Heart right ventricle (tissue), 16 donors: ENCODE results near the gene ANO5. TPM values are rescaled to one million over a fixed set of nuclear protein-coding genes. Genes with fewer than 3 reads are reported as not detected.

Experiments used
- ATAC-seq, 8 donors: fragments of 200-7000 bp; cut with Tn5 transposase; one replicate each; pipeline ENCODE4 v1.9.1; 2020; ENCODE audit warnings: mild to moderate bottlenecking in 8 of 8, moderate library complexity in 8 of 8, moderate number of reproducible peaks in 1 of 8
- DNase-seq, 2 donors: peaks; one replicate each; pipeline ENCODE4 v3.0.0-alpha.2; 2020
- H3K27ac ChIP-seq, 10 donors: fragments of 200-600 bp; sonication (generic) in 2 of 10; one replicate each; pipeline versions ENCODE4 v1.5.0 to v1.8.0; 2020 to 2022; ENCODE audit warnings: mild to moderate bottlenecking in 3 of 10
- H3K27me3 ChIP-seq, 7 donors: fragments of 200-600 bp; one replicate each; pipeline ENCODE4 v1.8.0; 2021 to 2022; ENCODE audit warnings: mild to moderate bottlenecking in 2 of 7
- H3K36me3 ChIP-seq, 9 donors: fragments of 200-600 bp; sonication (generic) in 1 of 9; one replicate each; pipeline versions ENCODE4 v1.5.0 to v1.8.0; 2020 to 2022; ENCODE audit warnings: mild to moderate bottlenecking in 2 of 9
- H3K4me1 ChIP-seq, 9 donors: fragments of 200-600 bp; sonication (generic) in 1 of 9; one replicate each; pipeline versions ENCODE4 v1.5.0 to v1.8.0; 2020 to 2022; ENCODE audit warnings: mild to moderate bottlenecking in 4 of 9
- H3K4me3 ChIP-seq, 10 donors: fragments of 200-600 bp; sonication (generic) in 2 of 10; one replicate each; pipeline versions ENCODE4 v1.5.0 to v1.8.0; 2020 to 2022; ENCODE audit warnings: mild to moderate bottlenecking in 7 of 10, moderate library complexity in 2 of 10
- H3K9me3 ChIP-seq, 11 donors: fragments of 200-600 bp in 10 of 11; sonication (generic) in 2 of 11; one replicate each; pipeline versions ENCODE4 v1.5.0 to v1.8.0; 2013 to 2022; ENCODE audit warnings: mild to moderate bottlenecking in 2 of 11, control low read depth in 1 of 11, moderate library complexity in 1 of 11
- CTCF ChIP-seq, 9 donors: fragments of 200-600 bp; sonication (generic) in 2 of 9; IDR thresholded peaks; one replicate each; pipeline versions ENCODE4 v1.5.0 to v1.8.0; 2021 to 2022; ENCODE audit warnings: antibody characterized with exemption in 9 of 9, mild to moderate bottlenecking in 5 of 9, moderate library complexity in 1 of 9
- WGBS, 2 donors: extraction: QIAGEN DNeasy Blood & Tissue Kit; methylation state at CpG; one replicate each; pipeline ENCODE4 v1.1.7; 2013; ENCODE audit warnings: inconsistent platforms in 1 of 2; 5-methylcytosine and 5-hydroxymethylcytosine counted together
- intact Hi-C, 10 donors: fragments of 100-400 bp; cut with DNase I; formaldehyde crosslinking; loops; one replicate each; pipeline versions ENCODE4 v1.11.1 to v1.14.2; 2022
- long read RNA-seq, 3 donors: library from polyadenylated mRNA; unstranded; transcript quantifications; one replicate each; pipeline ENCODE4 v2.0.0, GENCODE V29; 2020 to 2021
- polyA plus RNA-seq, 2 donors: library from polyadenylated mRNA; stranded (reverse); fragments of 200-250 nt; gene quantifications; one replicate each; pipeline ENCODE4 v1.2.3, GENCODE V29; 2013
- total RNA-seq, 10 donors: library from RNA; stranded (reverse); fragmentation: NEBNext Ultra II Directional in 3 of 10; extraction: Animal tissue kit (Norgen Biotek cat#: 25700) in 3 of 10; gene quantifications; one replicate each; pipeline versions ENCODE4 v1.2.1 to v1.2.4, GENCODE V29; 2021 to 2023
- donor health status: Arrhythmogenic right ventricular cardiomyopathy.
- donor health status: ischemic (EF 13 %, LVEDD 7.1; RV severe dilation, severe dysfunction).
- donor health status: healthy with polysubstance abuse.
- donor health status: DM: no; HTN: yes; CAD: no.
- donor health status: DM: no; HTN: no; CAD: no.
- donor health status: ischemic (EF 25% LVEDD 6.9; RV normal size, moderate dysfunction).
- donor health status: ischemic (EF 25% LVEDD 5.7; RV mildly dilated, moderate dysfunction).
- donor health status: healthy.
- donor health status: DM: yes; HTN: yes; CAD: no.
- donor health status: Ischemic cardiomyopathy.
- donor health status: ischemic (EF 35%, LVEDD 5.7; RV mildly dilated, moderate dysfunction).
- donor health status: nonischemic (EF 11% LVEDD 7.7; RV severe dilation, severe dysfunction).
- donor health status: DM: yes; HTN: yes; CAD: no.
- donor health status: PGD.
- donor health status: ischemic (EF 29% LVEDD 5.4; RV normal size, mild dysfunction).
- donor health status: nonischemic (EF 23%, LVEDD 6.1; RV moderate dilation, normal function).

ANO5 gene, protein sequence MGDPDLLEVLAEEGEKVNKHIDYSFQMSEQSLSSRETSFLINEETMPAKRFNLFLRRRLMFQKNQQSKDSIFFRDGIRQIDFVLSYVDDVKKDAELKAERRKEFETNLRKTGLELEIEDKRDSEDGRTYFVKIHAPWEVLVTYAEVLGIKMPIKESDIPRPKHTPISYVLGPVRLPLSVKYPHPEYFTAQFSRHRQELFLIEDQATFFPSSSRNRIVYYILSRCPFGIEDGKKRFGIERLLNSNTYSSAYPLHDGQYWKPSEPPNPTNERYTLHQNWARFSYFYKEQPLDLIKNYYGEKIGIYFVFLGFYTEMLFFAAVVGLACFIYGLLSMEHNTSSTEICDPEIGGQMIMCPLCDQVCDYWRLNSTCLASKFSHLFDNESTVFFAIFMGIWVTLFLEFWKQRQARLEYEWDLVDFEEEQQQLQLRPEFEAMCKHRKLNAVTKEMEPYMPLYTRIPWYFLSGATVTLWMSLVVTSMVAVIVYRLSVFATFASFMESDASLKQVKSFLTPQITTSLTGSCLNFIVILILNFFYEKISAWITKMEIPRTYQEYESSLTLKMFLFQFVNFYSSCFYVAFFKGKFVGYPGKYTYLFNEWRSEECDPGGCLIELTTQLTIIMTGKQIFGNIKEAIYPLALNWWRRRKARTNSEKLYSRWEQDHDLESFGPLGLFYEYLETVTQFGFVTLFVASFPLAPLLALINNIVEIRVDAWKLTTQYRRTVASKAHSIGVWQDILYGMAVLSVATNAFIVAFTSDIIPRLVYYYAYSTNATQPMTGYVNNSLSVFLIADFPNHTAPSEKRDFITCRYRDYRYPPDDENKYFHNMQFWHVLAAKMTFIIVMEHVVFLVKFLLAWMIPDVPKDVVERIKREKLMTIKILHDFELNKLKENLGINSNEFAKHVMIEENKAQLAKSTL
- total RNA-seq (10 to 100 TPM; 51.3 to 83.0 (median 60.6) TPM), polyA plus RNA-seq (10 to 100 TPM in 1 of 2 donors, 1 to 10 TPM in 1; 4.4 to 15.9 TPM)
- long read RNA-seq, donor 1, full-length matches to known transcripts, result 15 of 47 reads
- long read RNA-seq, donor 1, partial matches to known transcripts, result 6 of 47 reads
- long read RNA-seq, donor 1, other reads (novel, unspliced or antisense), result 26 of 47 reads
- long read RNA-seq, donor 2, full-length matches to known transcripts, result 23 of 63 reads
- long read RNA-seq, donor 2, partial matches to known transcripts, result 18 of 63 reads
- long read RNA-seq, donor 2, other reads (novel, unspliced or antisense), result 22 of 63 reads
- long read RNA-seq, donor 3, full-length matches to known transcripts, result 7 of 81 reads
- long read RNA-seq, donor 3, partial matches to known transcripts, result 62 of 81 reads
- long read RNA-seq, donor 3, other reads (novel, unspliced or antisense), result 12 of 81 reads

- ATAC-seq (peak; percentile 90 to 95 (median 94)), DNase-seq (peak; percentile 78)
- intact Hi-C loops, result loop anchor here in 2 of 10 donors (10.0 kb wide), 2 partner anchors 52 to 482 kb away; no protein-coding TSS in a partner anchor
- TF ChIP-seq CTCF (IDR thresholded peaks at IDR 0.05), result no peak
- H3K27me3 ChIP-seq, result peaks cover 0 to 22% (median 0%) of the 10 kb centered on the region in 7 donors
- peak within 1 kb of the TSS; percentile 62 to 93 (median 83) for H3K27ac ChIP-seq
- H3K4me3 ChIP-seq, result peak within 1 kb of the TSS; percentile 38 to 76 (median 63)
- H3K4me1 ChIP-seq, result peaks cover 0 to 28% (median 8%) of the 10 kb centered on the region in 9 donors
- WGBS, 2 donors, result 1% methylated on average over 51 to 56 of the region's 56 CpGs
- H3K36me3 ChIP-seq, result no peaks in the 10 kb centered on the region
- H3K9me3 ChIP-seq, result no peaks in the 10 kb centered on the region
These were observed at the start of gene ANO5 for GRCh38 chr11:22192642-22193347. Gene ANO5, plus strand, starts transcription at chr11:22193085. Its CDS starts 408 bp downstream, at chr11:22193493.

GRCh38 chr11:22151649-22152197 lies 41.2 kb upstream of the ANO5 start:
- Histone ChIP-seq H3K9me3 (peaks cover 0 to 5% (median 0%) of the 10 kb centered on the region in 11 donors), H3K4me3 (no peak overlapping the region), H3K36me3 (no peaks in the 10 kb centered on the region), H3K27ac (no peak overlapping the region), H3K4me1 (no peaks in the 10 kb centered on the region), H3K27me3 (peaks cover 0 to 3% (median 0%) of the 10 kb centered on the region in 7 donors)
- WGBS, 2 donors, result 89 to 91% methylated on average over 4 of the region's 4 CpGs
- intact Hi-C loops, result loop anchor here in 1 of 10 donors (10.0 kb wide), 1 partner anchor 1507 kb away; no protein-coding TSS in a partner anchor
- no peak for TF ChIP-seq CTCF (IDR thresholded peaks at IDR 0.05)
- ATAC-seq (no peak), DNase-seq (no peak)

DNA sequence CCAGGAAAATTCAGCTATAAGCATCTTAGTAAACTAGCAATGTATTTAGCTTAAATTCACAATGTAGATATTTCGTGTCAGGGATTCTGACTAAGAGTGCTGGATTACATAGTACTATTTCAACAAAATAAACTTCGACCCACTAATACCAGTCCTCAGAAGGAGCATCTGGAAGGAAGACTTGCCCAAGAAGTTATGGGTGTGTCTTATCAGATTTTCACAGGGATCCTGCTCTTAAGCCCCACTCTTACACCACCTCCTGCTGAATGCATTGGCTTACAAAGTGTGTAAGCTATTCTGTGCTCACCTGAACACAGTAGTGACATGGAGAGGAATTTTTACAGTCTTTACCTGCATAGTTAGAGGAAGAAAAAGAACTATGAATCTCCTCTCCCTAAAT lies 35.4 kb upstream of the ANO5 start:
- no peaks in the 10 kb centered on the region for H3K36me3 ChIP-seq
- no peak for TF ChIP-seq CTCF (IDR thresholded peaks at IDR 0.05)
- no peak overlapping the region for H3K27ac ChIP-seq
- WGBS, 2 donors, result 74 to 85% methylated on average over 2 of the region's 2 CpGs
- H3K4me3 ChIP-seq, result no peak overlapping the region
- peaks cover 0 to 16% (median 0%) of the 10 kb centered on the region in 7 donors for H3K27me3 ChIP-seq
- peaks cover 0 to 3% (median 0%) of the 10 kb centered on the region in 9 donors for H3K4me1 ChIP-seq
- DNase-seq, result no peak
- intact Hi-C loops, result loop anchor here in 1 of 10 donors (10.0 kb wide), 1 partner anchor 1513 kb away; no protein-coding TSS in a partner anchor
- no peaks in the 10 kb centered on the region for H3K9me3 ChIP-seq
- ATAC-seq, result no peak
